Germinal center (tissue), 1 donor: ENCODE measurements around the gene RARB.

Experiments used
- DNase-seq: peaks from one replicate; pipeline ENCODE4 v3.0.0; 2012; ENCODE audit warnings: mixed read lengths, low spot score

The RARB gene

DNA sequence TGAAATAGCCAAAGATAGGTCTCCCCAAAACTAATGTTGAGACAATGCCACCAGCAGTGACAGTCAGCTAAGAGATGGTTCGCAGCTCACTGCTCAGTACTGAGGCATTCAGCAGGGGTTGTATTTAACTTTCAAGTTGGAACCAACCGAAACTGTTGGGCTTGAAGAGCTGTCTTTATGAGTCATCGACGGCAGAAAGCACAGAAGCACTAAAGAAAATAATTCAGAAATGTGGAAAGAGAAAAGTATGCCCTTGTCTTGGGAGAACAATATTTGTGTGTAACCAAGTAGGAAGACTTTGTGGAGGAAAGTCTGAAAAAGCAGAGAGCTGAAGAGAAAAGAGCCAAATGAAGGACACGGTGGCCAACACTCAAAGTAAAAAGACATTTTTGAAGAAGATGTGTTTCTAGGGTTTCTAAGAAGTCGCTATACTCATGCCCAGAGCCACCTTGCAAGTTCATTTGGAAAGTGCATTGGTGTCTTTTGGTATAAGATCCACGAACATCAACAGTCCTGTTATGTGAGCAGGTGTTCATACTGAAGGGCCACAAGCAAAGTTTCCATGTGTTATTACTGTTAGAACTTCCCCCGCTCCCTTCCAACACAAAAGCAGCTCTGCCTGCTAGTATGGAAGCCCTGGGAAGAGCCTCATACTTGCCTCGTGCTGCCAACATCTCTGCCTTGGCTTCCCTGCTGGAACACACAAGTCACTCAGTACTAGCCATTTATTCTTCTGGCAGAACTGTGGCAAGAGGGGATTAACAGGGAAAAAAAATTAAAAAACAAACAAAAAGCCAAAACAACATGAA lies 4.1 kb upstream of the RARB start:
- DNase-seq: no peak

DNA sequence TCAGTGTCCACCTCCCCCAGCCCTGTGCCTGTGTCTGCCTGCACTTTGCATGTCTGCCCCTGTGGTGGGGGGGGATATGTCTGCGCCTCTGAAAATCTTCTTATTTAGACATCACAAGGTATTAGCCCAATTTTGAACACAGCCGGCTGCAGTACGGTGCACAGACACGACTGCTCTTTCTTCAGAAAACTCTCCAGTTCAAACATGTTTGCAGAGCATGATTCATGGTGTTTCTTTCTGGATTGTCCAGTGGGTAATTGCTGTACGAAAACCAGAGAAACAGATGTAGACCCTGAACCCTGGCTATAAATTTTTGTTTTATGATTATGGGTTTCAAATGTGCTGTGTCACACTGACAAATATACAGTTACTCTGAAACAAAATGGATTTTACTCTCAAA lies 3.4 kb upstream of the RARB start:
- no peak for DNase-seq

DNA sequence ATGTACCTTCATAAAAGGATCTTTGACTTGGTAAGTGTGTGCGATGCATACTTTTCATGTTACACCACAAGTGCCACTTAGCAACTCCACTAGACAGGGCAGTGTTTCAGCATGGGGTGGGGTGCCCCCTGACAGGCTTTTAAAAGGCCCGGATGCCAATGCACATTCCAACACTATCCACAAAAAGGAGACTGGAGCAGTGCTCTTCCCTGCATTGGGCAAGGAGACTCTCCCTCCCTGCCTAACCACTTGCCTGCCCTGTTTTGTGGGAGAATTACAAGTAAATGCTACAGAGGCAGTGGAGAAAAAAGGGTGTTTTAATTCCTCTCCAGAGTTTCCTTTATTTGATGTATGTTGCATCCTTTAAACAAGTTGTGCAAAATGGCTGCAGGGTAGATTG lies 1.7 kb upstream of the RARB start:
- DNase-seq: no peak

DNA sequence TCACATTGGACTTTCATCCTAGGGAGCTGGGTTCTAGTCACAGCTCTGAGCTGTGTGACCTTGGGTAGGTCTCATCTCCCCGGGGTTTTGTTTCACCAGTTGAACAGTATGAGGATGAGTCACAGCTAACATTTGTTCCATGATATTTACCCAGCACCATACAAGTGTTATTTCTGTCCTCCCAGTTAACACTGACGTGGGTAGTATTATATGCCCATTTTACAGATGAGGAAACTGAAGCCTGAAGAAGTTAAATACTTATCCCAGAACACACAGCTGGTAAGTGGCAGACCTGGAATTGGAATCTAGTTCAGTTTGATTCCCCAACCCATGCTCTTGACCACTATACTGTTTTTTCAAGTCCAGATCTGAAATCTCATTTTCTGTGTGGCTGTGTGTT lies 908 bp upstream of the RARB start:
- DNase-seq: no peak

DNA sequence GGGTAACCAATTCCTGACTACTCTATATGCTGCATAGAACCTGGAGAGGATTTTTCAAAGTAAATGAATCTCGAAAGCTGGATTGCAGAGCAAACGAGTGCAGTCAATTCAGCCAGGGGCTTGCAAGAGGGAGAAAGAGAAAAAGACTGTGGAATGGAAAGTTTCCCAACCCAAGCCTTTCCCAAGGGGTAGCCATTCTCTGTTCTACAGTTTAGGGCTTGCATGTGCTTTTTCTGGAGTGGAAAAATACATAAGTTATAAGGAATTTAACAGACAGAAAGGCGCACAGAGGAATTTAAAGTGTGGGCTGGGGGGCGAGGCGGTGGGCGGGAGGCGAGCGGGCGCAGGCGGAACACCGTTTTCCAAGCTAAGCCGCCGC lies 511 bp upstream of the RARB start:
- DNase-seq: no peak

DNA sequence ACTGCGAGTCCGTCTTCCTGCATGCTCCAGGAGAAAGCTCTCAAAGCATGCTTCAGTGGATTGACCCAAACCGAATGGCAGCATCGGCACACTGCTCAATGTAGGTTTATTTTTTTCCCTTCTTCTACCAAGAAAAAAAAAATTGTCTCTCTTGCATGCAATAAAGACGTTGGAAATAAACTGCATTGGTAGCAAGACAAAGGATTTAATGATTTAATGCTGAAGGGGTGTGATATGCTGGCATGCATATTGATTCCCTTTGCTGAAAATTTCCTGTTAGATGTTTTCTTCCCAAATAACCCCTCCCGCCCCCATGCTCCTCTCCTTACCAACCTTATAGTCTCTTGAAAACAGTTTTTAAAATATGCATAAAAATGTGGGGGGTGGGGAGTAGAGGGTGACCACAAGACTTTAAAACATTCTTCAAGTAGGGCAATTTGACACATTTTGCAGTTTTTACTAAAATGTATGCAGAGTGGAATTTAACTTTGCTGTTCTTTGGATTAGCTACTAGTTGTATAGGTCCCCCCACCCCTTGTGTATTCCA lies 799 bp downstream of the RARB start:
- no peak for DNase-seq

DNA sequence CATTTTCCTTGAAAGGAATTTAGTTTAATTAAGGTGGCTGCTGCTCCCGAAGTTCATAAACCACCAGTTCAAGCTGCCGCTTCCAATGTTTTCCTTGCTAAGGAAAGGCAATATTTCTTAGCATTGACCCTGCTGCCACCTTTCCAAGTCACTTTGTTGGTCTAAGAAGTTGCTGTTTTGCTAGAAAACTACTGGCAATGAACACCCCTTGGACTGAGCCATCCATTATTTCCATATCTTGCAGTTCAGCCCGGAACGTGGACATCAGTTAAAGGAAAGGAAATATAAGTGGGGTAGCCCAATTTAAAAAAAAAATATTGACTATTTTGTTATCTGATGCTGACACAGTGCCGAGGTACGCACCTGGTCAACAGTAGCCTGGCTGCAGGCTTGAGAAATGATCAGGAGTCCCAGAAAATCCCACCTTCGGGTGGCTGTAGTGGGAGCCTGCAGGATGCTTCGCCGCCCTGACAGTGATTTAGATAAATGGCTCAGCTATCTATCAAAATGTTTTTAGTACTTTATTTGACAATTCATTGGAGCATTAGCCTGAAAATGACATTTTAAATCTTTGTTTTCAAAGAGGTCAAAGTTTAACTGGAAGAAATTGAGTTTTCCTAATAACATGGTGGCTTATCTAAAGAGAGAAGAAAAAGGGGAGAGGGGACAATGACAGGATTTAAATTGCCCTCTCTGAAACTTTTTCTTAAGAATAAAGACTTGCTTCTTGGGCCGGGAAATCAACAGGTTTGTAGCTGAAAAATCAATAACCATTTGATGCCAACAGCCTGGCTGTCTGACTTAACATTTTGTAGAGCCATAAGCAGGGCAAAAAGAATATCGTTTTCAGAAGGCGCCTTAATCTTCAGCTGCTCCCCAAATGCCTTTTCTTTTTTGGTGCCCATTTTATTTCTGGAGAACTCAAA lies 1.6 kb downstream of the RARB start:
- DNase-seq: no peak

DNA sequence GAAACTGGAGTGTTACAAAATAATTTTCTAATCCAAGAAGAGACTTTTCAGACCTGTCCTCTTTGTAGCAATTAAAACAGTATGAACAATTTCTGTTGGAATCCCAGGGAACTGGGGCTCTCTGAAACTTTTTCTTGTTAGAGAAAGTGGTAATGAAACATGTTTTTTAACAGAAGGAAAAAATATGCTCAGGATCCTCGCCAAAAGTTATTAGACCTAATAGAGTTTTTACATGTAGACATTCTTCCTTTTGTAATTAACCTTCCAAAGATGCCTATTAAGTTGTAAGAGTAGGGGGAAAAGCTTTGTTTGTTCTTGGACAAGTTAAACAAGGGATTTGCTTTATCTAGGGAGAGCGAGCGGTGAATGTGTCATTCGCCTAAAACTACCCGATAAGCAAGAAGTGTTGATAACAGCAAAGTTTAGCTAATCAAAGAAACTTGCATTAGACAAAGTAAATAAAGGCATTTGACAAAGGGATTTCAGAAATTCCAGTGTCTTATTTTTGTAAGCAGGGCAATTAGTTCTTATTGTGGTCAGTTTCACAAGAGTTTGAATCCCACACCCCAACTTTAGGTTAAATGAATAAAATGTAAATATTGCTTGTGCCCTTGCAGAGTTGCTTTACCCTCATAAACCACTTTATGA lies 2.3 kb downstream of the RARB start:
- no peak for DNase-seq

DNA sequence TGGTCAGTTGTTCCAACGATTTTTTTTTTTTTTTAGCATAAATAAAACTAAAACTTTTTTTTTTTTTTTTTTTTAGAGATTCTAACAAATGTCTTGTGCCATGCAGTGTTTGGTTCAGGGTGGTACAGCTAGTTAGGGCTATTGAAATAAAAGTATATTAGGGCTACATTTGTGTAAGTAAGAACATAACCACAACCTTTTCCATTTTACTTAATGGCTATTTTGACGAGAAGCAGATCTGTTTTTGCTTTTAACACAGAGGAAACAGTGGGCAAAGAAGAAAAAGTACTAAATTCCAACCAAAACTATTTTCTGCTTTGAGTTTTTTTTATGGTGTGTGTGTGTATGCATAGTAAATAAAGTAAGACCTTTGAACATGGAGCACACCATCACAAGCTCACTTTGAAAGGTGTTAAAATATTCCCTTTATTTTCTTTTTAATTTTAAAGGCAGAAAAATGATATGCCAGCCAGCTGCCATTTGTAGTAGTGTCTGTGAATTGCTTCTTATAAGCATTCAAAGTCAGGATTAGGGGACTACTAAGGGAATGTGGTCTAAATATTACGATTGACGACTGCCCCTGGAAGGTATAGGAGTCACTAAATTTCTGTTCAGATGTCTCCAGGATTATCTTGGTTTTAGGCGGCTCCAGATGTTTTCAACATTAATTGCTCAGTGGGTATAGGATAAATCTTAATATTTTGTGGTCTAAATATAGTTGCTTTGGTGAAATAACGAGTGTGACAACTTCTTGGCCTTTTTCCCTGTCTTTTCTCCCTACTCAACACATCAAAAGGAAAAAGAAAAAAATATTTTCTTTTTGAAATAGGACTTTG lies 3.1 kb downstream of the RARB start:
- no peak for DNase-seq

DNA sequence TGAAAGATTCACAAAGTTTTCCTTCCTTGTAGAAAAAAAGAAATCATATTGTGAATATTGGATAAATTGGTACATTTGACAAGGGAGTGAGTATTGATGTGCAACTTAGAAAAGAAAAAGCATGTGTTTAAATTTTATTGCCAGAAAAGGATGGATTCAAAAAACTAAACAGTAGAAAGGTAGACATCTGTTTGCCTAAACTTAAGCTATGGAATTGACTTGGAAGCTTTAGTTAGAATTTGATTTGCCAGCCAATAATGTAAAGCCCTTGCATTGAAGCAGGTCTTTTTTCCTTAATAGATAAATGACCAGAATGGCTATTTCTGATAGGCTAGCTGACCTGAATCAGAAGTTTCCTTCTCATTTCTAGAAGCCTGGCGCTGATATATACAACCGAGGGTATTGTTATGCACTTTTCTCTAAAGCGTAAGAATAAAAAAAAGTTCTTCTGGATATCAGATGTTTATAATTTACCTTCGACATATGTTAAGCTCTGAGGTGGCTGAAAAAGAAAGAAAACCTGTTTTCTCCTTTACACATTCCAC lies 4.2 kb downstream of the RARB start:
- DNase-seq: no peak

DNA sequence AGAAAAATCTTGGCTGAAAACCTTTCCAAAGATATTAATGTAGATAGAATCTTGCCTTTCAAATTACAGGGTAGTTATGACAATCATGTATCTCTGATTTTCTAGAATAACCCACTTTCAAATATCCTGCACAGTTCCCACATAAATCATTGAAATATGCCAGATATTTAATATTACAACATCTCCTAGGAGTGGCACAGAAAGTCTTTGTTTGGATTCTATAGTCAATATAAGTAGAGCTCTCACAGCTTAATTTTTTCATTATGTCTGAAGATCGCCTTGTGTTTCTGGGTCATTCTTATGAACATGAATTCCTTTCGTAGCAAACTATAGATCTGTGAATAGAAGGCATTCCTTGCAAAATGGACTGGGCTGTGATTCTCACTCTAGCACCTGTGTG lies 5.0 kb downstream of the RARB start:
- no peak for DNase-seq

DNA sequence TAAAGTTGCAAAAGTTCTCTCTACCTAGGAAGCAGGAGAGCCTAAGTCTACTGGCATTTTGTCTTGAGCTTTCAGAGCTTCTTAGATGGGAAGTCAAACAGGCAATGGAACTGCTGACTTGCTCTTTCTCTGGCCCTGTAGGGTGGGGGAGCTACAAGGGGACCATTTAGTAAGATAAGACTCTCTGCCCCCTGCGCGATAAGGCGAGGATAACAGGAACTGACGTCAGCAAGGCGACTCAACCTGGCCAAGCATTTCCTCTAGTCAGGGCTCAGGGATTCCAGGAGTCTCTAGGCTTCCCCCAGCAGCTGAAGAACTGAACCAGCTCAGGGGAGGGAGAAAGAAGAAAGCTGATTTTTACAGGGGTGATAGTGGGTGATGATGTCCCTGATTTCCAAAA lies 5.8 kb downstream of the RARB start:
- no peak for DNase-seq

DNA sequence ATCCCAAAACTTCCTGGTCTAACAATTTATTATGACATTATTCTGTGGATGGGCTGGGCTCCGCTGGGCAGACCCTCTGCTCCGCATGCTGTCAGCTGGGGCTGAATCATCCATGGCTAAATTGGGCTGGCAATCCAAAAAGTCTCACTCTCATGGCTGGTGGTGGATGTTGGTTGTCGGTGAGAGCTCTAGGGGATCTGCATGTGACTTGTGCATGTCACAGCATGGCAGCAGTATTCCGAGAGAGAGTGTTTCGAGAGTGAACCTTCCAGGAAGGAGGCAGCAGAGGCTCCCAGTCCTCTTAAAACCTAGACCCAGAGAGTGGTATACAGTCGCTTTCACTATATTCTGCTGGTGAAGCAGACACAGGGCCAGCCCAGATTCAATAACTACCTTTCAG lies 9.9 kb downstream of the RARB start:
- DNase-seq: no peak

DNA sequence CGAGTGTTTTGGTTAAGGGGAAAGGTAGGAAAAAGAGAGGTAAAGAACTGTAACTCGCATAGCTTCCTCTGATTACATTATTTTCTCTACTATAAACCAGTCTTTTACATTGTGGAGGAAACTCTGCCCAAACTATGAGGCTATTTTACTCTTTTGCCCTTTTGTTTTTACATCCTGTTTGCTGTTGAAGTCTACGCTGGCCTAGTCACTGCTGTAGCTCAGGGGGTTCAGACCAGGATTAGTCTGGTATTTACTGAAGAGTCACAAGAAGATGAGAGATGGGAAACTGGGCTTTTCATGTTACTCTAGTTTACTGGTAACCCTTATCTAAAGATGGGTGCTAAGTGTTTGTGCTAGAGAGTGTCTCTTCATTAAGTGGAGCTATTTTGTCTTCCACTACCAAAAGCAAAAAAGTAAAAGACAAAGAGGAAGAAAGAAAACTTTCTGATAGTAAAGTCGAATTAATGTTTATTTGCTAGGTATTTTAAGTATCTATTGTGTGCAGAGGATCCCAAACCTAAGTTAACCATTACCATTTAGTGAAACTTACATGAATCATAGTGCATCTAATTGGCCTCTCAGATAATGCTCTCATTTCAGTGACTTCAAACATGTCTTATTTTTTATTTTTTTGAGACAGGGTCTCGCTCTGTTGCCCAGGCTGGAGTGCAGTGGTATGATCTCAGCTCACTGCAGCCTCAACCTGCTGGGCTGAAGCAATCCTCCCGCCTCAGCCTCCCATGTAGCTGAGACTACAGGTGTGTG lies 10.9 kb downstream of the RARB start:
- DNase-seq: no peak

DNA sequence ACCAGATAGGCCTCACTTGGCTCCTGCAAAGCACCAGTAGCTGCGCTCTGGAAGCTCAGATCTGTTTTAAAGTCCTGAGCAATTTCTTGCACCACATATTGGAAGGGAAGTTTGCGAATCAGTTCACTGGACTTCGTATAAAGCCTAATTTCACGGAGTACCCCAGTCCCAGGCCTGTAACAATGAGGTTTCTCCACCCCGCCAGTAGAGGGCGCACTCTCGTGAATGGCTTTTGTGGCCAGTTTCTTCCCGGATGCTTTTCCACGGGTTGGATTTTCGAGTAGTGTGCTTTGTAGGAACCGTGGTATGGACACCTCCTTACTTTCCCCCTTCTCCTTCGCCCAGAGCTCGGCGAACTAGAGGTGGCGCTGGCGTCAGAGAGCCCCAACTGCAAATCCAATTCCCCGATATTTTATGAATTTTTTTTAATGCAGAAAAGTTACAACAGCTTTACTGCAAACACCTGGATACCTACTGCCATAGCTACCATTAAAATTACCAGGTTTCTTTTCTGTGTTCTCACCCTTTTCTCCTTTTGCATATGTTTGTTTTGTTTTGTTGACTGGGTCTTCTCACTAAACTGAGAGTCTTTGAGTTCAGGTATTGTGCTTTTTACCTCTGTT lies 13.3 kb downstream of the RARB start:
- peak; percentile 11 for DNase-seq

DNA sequence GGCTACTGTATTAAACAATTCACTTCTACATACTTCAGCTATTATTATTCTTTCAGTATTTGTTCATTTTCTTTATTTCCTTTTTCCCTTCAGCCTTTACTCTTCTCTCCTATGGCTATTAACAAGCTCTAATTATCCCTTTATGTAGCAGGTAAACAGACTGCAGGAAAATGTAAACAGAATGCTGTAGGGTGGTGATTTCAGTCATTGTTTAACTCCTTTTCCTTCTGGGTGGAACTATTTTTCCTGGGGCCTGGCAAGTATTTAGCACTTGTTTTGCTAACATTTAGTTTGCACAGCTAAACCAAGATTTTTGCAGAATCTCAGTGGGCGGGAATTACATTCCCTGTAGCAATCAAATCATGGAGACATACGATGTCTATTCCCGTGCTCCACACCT lies 14.4 kb downstream of the RARB start:
- no peak for DNase-seq

DNA sequence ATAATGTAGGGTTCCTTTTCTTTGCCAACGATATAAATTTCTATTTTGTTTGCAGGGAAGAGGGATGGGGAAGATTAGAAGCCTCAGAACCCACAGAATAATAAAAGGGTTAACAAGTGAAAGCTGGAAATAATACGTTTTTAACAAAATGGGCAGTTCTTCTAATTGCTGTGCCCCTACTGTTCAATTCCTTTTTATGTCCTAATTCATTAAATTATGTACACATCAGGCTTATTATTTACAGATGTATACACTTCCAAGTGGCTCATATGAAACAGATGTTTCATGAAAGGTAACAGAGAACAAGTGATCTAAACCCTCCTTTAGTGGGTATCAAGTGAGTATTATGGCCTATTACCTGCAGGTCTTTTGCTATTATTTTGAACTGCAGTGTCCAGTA lies 16.2 kb downstream of the RARB start:
- DNase-seq: no peak

DNA sequence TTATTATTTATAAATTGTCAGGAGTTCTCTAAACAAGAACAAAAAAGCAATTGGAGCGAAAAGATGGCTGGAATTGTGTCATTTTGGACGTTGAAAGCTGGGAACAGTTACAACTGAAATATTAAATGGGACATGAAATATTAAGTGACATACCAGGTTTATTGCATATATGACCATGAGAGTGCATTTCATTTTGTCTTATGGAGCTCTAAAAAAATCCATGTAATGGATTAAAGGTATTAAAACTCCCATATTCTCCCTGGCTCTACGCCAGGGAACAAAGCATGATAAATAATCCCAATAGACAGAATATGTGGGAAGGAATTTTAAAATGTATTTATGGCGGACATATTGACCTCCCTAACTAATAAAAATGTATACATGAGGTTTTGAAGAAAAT lies 17.7 kb downstream of the RARB start:
- no peak for DNase-seq

DNA sequence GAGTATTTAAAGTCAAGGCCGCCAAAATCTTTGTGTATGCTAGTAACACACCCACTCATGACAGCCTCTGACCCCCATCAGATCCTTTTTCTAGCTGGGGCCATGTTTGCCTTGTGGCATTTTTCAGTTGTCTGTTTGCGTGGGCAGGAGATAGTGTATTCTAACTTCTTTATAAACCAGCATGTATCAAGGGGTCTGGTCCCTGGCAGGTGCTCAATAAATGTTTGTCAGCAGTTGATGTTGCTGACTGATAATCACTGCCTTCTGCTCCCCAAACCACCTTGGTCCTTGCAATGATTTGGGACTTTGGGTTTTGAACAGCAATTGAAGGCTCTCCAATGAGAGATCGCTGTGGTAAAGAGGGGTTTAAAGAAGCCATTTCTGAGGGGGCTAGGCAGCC lies 19.2 kb downstream of the RARB start:
- no peak for DNase-seq

DNA sequence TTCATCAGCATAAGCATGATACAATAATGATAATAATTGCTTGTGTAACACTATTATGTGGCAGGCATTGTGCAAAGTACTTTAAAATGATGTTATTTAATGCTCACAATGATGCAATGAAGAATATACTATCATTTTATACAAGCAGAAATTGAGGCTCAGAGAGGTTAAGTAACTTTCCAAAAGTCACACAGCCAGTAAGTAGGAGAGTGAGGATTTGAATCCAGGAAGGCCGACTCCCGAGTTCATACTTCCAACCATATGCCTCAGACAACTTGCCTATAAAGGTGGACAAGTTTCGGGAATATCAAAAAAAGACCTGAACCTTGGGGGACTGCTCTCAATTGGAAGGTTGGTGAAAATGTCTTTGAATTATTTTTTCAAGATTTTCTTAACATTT lies 19.9 kb downstream of the RARB start:
- DNase-seq: no peak
